Neural progenitor cell (in vitro differentiated cells): ENCODE data around the gene APLN.

ENCODE experiments used
- EZH2phosphoT487 ChIP-seq: fragments of 200-600 bp; sonication (generic); IDR thresholded peaks from 2 replicates; pipeline ENCODE4 v1.6.1; 2017; ENCODE audit warnings: antibody characterized with exemption
- TF ChIP-seq, protein P1 (sequence below): fragments of 200-600 bp; sonication (generic); IDR thresholded peaks from 2 replicates; pipeline ENCODE4 v1.5.1; 2017; ENCODE audit warnings: antibody characterized with exemption, mild to moderate bottlenecking

DNA sequence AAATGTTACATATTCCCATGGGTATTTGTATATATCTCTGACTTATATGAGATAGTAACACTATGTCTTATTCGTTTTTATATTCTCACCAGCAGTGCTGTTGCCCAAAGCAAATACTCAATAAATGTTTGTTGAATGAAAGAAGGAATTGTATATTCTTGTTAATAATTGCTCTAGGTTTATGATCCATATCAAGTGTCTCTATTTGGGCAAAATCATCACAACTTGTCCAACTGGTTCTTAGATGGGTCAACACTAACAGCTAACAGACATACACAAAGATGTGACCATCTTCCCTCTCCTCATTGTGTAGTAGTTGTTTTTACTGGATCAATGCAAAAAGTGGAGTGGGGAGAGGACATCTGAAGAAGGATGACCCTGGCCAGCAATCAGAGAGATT is 6.6 kb upstream of the APLN start:
- TF ChIP-seq, protein P1, sequence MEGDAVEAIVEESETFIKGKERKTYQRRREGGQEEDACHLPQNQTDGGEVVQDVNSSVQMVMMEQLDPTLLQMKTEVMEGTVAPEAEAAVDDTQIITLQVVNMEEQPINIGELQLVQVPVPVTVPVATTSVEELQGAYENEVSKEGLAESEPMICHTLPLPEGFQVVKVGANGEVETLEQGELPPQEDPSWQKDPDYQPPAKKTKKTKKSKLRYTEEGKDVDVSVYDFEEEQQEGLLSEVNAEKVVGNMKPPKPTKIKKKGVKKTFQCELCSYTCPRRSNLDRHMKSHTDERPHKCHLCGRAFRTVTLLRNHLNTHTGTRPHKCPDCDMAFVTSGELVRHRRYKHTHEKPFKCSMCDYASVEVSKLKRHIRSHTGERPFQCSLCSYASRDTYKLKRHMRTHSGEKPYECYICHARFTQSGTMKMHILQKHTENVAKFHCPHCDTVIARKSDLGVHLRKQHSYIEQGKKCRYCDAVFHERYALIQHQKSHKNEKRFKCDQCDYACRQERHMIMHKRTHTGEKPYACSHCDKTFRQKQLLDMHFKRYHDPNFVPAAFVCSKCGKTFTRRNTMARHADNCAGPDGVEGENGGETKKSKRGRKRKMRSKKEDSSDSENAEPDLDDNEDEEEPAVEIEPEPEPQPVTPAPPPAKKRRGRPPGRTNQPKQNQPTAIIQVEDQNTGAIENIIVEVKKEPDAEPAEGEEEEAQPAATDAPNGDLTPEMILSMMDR, result no peak
- TF ChIP-seq EZH2phosphoT487, result no peak
